Measurements from ENCODE around the gene AP2B1. TPM values are rescaled to one million over a fixed set of nuclear protein-coding genes. Genes with fewer than 3 reads are reported as not detected.

The AP2B1 gene
- total and polyA plus RNA-seq, 4 donors: 8.7 to 55.6 (median 22.3) TPM

GRCh38 chr17:35630530-35631148 is 43.5 kb downstream of the AP2B1 start (continued):
- TF ChIP-seq ZBTB33 (IDR thresholded peaks at IDR 0.05) (no peak), JUND (IDR thresholded peaks at IDR 0.05) (no peak), YY1 (IDR thresholded peaks at IDR 0.05) (no peak)
- TF ChIP-seq, protein P1, sequence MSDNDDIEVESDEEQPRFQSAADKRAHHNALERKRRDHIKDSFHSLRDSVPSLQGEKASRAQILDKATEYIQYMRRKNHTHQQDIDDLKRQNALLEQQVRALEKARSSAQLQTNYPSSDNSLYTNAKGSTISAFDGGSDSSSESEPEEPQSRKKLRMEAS (IDR thresholded peaks at IDR 0.05): no peak

DNA sequence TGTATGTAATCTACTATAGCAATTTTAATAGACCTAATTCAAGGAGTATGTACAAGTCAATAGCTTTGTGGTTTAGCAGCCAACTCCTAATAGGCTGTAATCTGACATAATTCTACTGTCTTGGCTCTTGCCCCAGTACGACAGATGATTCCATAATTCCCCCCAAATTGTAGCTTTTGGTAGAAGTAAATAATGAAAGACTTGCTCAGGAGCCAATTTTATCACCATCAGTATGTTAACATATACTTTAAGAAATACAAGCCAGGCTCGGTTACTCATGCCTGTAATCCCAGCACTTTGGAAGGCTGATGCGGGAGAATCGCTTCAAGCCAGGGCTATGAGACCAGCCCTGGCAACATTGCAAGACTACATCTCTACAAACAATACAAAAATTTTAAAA is 53.9 kb downstream of the AP2B1 start:
- WGBS: 95% methylated on average over 4 of the region's 4 CpGs
- no peak for DNase-seq (ENCODE audit: low spot score)
- H3K4me3 ChIP-seq (ENCODE audit: low read depth in 1 of 3, low read length in 3 of 3): no peak overlapping the region
- H3K27ac ChIP-seq (ENCODE audit: low read depth in 1 of 2, low read length in 2 of 2): no peak overlapping the region
- peaks cover 8 to 35% (median 27%) of the 10 kb centered on the region in 4 donors for H3K36me3 ChIP-seq (ENCODE audit: control insufficient read depth in 4 of 4, insufficient read depth in 3 of 4, low read depth in 1 of 4, low read length in 3 of 4)
- H3K9me3 ChIP-seq (ENCODE audit: control insufficient read depth in 4 of 4, low read length in 3 of 4): no peaks in the 10 kb centered on the region
- H3K4me1 ChIP-seq (ENCODE audit: control insufficient read depth in 4 of 4, insufficient read depth in 4 of 4, low read length in 3 of 4): no peaks in the 10 kb centered on the region
- no peaks in the 10 kb centered on the region for H3K27me3 ChIP-seq (ENCODE audit: control insufficient read depth in 4 of 4, insufficient read depth in 4 of 4, low read length in 3 of 4)
- TF ChIP-seq GABPA (IDR thresholded peaks at IDR 0.05 in 1 of 2, conservative IDR thresholded peaks at IDR 0.05 in 1 of 2) (no peak), RAD21 (IDR thresholded peaks at IDR 0.05) (no peak), HNF4A (conservative IDR thresholded peaks at IDR 0.05) (no peak), JUND (IDR thresholded peaks at IDR 0.05) (no peak), REST (IDR thresholded peaks at IDR 0.05) (no peak), EGR1 (IDR thresholded peaks at IDR 0.05; ENCODE audit: low read depth in 2 of 2) (no peak)
- TF ChIP-seq, protein P2, sequence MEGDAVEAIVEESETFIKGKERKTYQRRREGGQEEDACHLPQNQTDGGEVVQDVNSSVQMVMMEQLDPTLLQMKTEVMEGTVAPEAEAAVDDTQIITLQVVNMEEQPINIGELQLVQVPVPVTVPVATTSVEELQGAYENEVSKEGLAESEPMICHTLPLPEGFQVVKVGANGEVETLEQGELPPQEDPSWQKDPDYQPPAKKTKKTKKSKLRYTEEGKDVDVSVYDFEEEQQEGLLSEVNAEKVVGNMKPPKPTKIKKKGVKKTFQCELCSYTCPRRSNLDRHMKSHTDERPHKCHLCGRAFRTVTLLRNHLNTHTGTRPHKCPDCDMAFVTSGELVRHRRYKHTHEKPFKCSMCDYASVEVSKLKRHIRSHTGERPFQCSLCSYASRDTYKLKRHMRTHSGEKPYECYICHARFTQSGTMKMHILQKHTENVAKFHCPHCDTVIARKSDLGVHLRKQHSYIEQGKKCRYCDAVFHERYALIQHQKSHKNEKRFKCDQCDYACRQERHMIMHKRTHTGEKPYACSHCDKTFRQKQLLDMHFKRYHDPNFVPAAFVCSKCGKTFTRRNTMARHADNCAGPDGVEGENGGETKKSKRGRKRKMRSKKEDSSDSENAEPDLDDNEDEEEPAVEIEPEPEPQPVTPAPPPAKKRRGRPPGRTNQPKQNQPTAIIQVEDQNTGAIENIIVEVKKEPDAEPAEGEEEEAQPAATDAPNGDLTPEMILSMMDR (IDR thresholded peaks at IDR 0.05; ENCODE audit: low read depth, low read length, missing input control): no peak
- no peak overlapping the region for H3K9ac ChIP-seq (ENCODE audit: low read depth in 1 of 2, low read length in 2 of 2)

- no peak for DNase-seq (ENCODE audit: low spot score)
- Histone ChIP-seq H3K9me3 (ENCODE audit: control insufficient read depth in 4 of 4, low read length in 3 of 4) (no peaks in the 10 kb centered on the region), H3K4me3 (ENCODE audit: low read depth in 1 of 3, low read length in 3 of 3) (no peak overlapping the region), H3K27me3 (ENCODE audit: control insufficient read depth in 4 of 4, insufficient read depth in 4 of 4, low read length in 3 of 4) (no peaks in the 10 kb centered on the region), H3K4me1 (ENCODE audit: control insufficient read depth in 4 of 4, insufficient read depth in 4 of 4, low read length in 3 of 4) (no peaks in the 10 kb centered on the region), H3K9ac (ENCODE audit: low read depth in 1 of 2, low read length in 2 of 2) (no peak overlapping the region), H3K36me3 (ENCODE audit: control insufficient read depth in 4 of 4, insufficient read depth in 3 of 4, low read depth in 1 of 4, low read length in 3 of 4) (peaks cover 0 to 23% (median 17%) of the 10 kb centered on the region in 4 donors), H3K27ac (ENCODE audit: low read depth in 1 of 2, low read length in 2 of 2) (no peak overlapping the region)
- 78% methylated on average over 2 of the region's 2 CpGs for WGBS
- TF ChIP-seq JUND (IDR thresholded peaks at IDR 0.05) (no peak), SP1 (IDR thresholded peaks at IDR 0.05) (no peak), FOXA1 (IDR thresholded peaks at IDR 0.05) (no peak), RXRA (IDR thresholded peaks at IDR 0.05) (no peak), FOXA2 (IDR thresholded peaks at IDR 0.05) (no peak)
Measured at GRCh38 chr17:35645923-35646322, 58.8 kb downstream of the AP2B1 start.

Data from liver (tissue), 9 donors.